Cortex of kidney (tissue), 1 donor: Measurements from ENCODE around the gene TBL2.
"Not testable (repeated sequence)": the region's sequence is repeated elsewhere in the genome, so short reads cannot be mapped to it uniquely, and the experiment has no call there.

Experiments
- DNase-seq: peaks from one replicate; lab custom pipeline; 2025; lab: John Stamatoyannopoulos, UW

Gene TBL2

DNA sequence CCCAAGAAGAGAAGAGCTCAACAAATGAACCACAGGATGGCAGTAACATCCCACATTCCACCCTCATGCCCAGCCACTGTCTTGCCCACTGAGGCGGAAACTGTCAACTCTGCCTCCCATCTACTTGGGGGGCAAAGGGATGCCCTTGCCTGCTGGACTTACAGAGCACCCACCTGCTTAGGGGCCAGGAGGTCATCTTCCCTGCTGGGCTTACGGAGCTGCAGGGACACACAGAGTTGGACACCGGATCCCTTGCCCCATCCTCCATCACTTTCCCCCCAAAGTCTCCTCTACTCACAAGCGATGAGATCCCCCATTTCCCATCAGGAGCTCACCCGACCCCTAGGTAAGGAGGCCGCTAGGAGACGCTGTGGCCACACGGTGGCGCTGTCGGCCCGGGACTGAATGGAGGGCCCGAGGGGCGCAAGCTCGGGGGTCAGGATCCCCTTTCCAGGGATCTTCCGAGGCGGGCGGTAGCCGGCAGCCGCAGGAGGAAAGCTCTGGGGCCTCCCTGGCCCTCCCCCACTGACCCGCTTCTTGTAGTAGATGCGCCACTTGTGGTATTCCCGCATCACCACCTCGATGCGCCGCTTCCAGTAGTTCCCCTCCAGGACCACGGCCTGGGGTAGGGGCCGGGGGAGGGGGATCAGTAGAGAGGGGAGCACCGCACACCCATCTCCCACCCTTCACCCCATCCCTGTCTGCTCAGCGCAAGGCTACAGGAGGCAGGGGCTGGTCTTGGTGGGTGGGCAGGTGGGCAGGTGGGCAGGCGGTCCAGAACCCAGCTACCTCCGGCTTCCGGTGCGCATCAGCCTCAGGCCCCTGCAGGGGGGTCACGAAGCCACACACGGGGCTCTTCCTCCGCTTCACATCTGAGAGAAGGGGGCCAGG is 28.7 kb upstream of the TBL2 start:
- no peak for DNase-seq

DNA sequence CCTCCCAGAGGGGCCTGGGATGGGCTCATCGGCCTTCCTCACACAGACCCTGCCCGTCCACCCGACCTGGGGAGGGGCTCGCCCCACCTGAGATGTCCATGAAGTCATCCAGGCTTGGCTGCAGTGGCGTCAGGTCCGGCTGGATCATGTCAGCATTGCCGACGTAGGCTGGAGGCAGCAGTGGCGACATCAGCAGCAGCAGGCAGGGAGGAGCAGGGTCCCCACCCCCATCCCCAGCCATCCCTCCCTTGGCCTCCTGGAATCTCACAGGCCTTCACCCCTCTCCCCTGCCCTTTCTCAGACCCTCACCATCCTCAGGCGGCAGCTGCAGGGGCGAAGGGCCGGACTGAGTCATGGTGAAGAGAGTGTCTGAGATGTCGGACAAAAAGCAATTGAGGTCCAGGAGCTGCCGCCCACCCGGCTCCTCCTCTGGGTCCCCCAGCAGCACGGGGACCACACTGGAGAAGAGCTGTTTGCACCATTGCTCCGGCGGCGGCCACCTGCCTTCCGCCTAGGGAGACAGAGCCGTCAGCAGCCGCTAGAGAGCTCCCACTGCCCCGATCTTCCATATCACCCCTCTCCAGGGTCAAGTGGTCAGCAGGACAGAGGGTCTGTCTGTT is 27.3 kb upstream of the TBL2 start:
- DNase-seq, result no peak

DNA sequence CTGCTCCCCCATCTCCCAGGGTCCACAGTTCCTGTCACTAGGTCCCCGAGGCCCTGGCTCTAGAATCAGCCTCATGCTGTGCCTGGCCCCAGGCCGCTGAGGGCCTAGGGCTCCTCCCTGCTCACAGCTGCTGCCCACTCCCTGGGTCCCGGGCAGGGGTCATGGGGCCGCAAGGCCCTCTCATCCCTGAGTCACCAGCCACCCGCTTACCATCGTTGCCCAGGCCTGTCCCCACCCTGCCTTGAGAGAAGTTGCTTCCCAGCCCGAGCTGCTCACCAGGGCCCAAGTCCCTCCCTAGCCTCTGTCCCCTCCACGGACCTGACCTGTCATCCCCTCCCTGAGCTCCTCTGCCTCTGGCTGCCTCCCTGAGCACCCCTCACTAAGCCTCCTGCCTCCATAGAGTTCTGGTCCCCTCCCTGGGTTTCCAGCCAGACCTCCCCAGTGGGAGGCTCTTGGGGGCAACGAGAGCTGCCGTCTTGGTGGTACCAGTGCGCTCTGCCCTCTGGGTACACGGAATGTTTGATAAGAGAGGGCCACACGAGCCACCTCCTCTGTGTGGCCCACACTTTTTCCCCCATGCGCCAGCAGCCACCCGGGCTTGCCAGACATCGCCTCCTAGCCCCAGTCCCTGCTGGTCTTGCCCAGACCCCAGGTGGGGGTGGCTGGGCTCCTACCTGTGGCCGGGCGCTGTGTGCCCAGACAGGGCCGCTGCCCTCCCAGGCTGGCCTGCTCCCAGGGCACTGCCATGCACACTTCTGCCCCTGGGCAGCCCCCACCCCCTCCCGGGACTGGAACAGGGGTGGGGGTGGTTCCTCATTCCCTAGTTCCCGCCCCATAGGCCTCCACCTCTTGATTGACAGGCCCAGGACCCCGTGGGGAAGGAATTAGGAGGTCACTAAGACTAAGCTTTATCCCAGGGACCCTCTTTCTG is 24.6 kb upstream of the TBL2 start:
- DNase-seq, result no peak

DNA sequence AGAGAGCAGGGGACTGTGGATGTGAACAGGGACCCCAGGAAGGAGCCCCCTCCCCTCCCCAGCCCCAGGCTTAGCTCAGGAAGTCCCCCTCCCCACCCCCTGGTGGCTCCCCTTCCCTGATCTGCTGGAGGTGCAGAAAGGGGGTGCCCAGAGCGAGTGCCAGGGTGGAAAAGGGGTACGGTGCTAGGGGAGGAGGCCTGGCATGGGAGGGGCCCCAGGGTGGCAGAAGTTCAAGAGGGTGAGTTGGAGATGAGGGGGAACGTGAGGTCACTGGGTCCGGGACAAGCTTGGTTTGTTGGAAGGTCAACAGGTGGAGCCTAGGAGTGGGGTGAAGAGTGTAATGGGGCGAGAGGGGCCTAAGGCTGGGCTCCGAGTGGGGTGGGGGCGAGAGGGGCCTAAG is 21.5 kb upstream of the TBL2 start:
- DNase-seq, result no peak

DNA sequence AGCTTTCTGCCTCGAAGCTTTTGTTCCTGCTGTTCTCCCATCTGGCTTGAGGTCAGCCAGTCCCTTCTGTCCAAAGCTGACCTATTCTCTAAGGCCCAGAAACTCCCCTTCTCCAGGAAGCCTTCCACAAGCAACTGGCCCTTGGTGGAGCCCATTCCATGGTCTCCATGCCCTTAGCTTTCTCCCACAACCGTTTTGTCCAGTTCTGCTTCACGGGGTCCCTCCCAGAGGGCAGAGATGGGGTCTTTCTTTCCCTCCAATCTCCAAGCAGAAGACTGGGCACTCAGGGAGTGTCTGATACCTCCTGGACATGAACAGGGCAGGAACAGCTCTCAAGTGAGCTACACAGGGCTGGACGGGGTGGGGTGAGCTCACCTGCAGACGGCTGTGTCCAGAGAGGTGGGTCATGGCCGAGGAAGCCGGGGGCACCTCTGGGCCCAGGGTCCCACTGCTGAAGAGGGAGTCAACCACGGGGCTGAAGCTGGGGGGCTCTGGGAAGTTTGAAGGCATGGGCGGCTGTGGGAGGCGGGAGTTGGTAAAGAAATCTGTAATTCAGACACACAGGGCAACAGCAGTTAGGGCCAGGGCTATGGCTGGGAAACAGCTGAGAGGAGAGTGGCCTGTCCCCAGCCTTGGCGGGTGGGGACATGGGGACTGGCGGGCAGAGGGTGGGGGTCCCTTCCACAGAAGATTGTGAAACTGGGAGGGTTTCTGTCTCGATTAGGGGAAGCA is 20.9 kb upstream of the TBL2 start:
- DNase-seq, result no peak

DNA sequence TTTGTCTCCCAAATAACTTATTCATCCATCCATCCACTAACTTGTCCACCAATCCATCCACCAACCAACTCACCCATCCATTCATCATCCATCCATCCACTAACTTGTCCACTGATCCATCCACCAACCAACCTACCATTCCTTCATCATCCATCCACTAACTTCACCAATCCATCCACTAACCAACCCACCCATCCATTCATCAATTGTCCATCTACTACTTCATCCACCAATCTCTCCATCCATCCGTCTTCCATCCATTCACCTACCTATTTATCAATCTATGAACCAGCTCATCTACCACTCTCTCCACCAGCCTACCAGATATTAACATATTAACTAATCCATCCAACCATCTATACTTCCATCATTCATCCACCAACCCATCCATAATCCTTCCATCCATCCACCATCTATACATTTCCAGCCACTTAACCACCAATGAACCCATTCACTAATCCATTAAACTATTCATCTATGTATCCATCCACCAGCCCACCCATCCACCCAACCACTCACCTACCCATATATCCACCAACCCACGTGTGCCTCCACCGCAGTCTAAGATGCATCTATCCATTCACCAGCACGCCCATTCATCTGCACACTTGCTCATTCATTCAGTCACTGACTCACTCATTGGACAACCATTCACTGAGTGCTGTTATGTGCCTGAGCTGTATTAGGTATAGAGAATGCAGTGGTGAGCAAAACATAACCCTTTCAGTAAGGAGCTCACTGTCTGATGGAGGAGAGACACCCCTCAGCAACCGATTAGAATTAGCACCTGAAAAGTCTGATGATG is 19.8 kb upstream of the TBL2 start:
- DNase-seq, result no peak

DNA sequence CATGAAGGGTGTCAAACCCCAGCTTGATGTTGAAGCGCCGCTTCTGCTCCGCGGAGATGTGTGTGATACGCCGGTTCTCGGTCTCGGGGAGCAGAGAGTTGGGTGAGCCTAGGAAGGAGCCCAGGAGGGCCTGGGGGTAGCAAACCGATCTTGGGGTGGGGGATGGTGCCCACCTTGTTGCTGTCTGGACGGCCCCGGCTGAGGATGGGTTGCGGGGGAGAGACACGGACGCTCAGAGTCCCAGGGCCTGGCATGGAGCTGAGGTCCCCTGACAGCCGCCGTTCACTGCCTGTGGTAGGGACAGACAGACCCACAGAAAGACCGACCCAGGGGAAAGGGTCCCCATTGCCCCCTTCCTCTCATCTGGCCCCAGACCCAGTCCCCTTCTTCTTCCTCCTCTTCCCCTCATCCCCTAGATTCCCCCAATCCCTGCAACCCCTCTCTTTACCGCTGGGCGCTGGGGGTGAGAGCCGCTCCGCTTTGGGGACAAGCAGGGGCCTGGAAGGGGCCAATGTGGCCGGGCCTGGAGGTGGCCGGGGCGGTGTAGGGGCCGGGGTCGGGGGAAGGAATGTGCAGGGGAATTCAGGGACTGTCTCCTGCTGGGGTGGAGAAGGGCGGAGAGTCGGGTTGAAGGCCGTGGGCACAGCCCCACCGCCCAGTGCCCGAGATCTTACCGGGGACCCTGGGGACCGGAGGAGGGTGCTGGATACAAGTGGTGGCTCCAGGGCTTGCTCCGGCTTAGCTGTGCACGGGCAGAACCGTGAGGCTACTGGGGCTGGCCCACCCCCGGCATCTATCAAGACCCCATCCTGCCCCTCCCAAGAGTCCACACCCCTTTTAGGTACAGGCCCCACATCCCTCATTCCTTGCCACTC is 18.0 kb upstream of the TBL2 start:
- no peak for DNase-seq

DNA sequence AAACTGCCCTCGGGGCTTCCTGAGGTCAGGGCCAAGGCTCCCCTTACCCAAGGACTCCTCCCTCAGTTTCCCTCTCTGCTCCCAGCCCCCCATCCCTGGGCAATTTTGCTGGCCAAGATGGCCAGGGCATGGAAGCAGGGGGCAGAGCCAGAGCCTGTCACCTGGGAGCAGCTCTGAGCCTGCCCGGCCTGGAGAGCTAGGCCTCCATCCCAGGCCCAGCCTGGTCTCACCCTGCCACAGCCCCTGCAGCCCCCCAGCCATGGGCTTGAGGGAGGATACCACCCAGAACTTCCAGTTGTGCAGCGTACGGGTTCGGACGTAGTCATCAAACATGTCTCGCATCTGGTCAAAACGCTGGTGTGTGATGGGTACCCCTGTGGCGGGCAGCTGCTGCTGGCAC is 17.0 kb upstream of the TBL2 start:
- DNase-seq, result no peak

DNA sequence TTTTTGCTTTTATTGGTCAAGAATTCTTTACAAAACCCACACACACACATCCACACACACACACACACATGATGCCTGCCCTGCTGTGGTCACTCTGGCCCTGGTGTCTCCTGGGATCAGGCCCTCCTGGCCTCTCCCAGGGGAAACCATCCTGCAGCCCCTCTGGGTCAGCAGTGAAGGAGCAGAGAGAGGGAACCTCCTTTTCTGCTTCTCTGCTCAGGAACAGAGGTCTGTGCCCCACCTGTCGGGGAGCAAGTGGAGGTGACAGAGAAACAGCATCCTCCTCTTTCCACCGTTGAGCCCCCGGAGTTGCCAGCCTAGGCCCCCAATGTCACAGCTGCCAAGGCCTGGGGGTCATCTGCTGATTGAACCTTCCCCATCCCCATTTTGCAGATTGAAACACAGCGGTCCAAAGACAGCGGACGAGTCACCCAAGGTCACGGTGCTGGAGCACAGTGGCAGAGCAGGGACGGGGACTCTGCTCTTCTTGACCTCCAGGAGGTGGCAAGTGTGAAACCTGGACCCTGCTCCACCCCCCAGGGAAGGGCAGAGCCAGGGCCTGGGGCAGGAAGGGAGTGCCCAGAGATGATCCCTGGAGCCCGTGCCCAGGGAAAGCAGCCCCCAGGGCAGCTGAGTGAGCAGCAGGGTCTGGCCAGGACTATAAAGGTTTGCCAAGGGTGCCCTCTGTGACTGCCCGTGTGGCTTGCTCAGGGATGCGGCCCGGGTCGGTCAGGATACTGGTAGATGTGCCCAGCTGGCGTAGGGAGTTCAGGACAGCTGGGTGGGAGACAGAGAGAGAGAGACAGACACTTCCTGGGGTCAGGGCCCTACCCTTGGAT is 15.0 kb upstream of the TBL2 start:
- DNase-seq, result no peak

DNA sequence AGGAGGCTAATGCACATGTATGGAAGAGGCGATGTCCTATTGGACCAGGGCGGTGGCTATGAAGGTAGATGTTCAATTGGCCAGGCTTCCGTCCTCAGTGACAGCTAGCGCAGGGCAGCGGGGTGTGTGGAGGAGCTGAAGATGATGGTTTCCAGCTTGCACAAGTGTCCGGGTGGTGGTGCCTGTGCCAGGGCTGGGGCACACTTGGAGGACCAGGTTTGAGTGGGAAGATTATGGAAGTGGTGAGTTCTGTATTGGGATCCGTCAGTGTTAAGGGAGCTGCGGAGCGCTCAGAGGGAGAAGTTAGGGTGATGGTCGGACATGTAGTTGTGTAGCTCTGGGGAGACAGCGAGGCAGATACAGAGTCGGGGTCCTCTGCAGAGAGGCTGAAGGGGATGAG is 8.5 kb upstream of the TBL2 start:
- DNase-seq, result no peak

DNA sequence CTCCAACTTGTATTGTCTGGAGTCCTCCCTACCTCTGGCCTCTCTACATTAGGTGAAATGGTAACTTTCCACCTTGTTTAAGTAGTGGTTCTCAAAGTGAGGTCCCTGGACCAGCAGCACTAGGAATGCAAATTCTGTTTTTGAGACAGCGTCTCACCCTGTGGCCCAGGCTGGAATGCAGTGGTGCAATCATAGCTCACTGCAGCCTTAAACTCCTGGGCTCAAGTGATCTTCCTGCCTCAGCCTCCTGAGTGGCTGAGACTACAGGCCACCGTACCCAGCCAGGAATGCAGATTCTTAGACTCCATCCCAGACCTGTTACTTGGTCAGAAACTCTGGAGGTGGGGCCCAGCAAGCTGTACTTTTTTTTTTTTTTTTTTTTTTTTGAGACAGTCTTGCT is 6.8 kb upstream of the TBL2 start:
- DNase-seq, result no peak

DNA sequence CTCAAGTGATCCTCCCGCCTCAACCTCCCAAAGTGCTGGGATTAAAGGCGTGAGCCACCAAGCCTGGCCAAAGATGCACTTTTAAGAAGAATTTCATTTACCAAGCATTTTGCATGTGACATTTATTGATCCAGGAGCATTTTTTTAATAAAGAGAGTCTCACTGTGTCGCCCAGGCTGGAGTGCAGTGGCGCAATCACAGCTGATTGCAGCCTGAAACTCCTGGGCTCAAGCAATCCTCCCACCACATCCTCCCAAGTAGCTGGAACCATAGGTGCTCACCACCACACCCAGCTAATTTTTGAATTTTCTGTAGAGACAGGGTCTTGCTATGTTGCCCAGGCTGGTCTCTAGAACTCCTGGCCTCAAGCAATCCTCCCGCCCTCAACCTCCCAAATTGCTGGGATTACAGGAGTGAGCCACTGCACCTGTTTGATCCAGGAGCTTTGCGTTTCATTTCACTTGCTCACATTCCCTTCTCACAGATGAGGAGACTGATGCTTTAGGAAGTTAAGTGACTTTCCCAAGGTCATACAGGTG is 4.4 kb upstream of the TBL2 start:
- no peak for DNase-seq

DNA sequence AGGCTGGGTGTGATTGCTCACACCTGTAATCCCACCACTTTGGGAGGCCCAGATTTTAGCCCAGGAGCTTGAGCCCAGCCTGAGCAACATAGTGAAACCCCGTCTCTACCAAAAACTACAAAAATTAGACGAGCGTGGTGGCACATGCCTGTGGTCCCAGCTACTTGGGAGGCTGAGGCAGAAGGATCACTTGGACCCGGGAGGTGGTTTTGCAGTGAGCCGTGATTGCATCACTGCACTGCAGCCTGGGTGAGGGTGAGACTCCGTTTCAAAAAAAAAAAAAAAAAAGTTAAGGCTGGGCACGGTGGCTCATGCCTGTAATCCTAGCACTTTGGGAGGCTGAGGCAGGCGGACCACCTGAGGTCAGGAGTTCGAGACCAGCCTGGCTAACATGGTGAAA is 2.6 kb upstream of the TBL2 start:
- DNase-seq, result not testable (repeated sequence)

DNA sequence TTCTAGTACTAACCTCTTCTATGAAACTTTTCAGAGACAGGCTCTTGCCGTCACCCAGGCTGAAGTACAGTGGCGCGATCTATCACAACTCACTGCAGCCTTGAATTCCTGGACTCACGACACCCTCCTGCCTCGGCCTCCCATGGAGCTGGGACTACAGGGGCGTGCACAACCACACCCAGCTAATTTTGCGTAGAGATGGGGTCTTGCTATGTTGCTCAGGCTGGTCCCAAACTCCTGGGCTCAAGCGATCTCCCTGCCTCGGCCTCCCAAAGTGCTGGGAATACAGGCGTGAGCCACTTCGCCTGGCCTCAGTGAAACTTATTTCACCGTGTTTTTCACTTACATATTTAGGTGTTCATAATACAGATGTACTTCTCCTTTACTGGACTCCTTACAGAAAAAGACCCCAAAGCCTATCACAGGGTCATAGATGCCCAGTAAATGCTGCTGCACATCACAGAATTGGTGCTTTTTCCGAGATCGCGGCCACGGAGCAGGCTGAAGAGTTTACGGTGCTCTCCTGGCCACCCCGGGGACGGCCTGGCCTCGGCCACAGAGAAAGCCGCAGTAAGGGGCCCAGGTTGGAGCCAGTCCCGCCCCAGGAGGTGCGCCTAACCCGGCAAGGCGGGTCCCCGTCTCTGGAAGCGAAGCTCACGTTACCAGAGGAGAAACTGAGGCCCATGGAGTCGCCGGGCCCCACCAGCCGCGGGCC is 595 bp downstream of the TBL2 start:
- DNase-seq, result no peak

DNA sequence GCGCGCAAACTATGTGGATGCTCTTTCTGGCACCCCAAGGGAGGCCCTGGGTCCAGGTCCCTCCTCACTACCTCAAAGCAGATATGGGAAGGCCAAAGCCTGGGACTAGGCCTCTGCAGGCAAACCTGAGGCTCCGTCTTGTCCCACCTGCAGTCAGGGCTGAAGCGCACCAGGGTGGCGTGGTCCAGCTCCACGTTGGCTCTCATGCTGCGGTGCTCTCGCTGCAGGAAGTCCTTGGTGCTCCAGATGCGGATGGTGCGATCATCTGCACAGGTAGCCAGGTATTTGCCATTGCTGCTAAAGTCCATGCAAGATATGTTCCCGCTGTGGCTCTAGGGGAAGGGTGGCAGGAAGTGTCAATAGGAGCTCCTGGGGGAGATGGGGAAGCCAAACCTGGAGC is 4.6 kb downstream of the TBL2 start:
- DNase-seq, result no peak

DNA sequence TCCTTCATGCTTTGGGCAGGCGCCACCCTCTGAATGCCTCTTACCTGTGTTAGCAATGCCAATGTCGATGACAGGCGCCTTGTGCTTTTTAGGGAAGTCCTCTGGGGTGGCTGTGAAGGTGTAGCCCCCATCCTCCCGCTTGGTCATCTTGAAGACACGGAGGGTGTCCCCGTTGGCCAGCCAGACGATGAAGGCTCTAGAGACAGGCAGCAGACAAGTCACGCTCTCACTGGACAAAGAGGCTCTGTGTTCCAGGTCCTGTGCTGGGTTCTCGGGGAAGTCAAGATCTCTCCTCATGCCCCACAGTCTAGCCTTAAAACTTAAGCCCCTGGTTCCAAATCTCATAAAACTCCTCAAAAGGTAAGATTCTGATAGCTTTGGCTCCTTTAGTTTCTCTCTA is 5.1 kb downstream of the TBL2 start:
- DNase-seq, result no peak

DNA sequence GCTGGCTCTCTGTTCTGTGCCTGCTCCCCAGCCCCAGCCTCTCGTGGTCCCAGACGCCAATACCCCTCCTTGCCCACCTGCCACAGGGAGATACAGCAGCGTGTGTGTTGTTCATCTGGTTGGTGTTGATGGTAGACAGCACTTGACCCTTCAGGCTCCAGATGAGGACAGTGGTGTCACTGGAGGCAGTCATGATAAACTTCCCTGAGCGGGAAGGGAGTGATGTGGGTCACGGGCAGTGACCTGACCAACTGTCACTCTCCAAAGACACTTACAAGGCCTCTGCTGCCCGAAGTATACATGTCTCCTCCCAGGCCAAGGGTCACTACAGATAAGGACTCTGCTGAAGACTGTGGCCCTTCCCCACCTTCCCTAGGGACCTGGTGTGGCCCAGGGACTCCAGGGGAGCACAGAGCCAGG is 5.6 kb downstream of the TBL2 start:
- DNase-seq, result no peak

DNA sequence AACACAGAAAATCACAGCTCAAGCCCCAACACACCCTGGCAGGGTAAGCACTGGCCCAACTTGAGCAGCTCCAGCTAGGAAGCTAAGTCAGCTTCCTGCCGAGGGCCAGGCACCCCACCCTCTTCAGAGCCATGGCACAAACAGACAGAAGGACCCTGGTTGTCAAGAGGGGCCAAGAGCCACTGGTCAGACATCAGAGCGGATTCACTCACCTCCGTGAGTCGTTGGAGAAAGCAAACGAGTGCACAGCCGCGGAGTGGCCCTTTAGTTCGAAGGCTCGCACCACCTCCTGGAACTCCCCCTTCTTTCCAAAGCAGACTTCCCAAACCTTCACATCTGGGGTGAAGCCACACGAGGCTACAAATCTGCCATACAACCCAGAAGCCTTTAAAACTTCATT is 7.4 kb downstream of the TBL2 start:
- DNase-seq, result no peak
